Common myeloid progenitor, CD34-positive (primary cell): ENCODE data around the gene CITED4.

Experiments used
- CTCF ChIA-PET: fragments of 350-600 bp; sonication (Branson Sonifier 250); formaldehyde crosslinking; loops from one replicate; lab custom pipeline; 2021; ENCODE audit warnings: antibody characterized with exemption; lab: Charles Lee
- POLR2A ChIA-PET: fragments of 350-600 bp; sonication (Branson Sonifier 250); formaldehyde crosslinking; loops from one replicate; lab custom pipeline; 2021; ENCODE audit warnings: antibody characterized with exemption; lab: Charles Lee
- DNase-seq, 3 donors: peaks; one replicate each; pipeline versions ENCODE4 v3.0.0 to v3.0.0-alpha.2; 2013
- H3K27ac ChIP-seq, 2 experiments: 1 replicate in 1 of 2; 2 replicates in 1 of 2; pipeline ENCODE4 v1.7.0; 2013; ENCODE audit warnings: inconsistent platforms in 2 of 2, low read length in 2 of 2, mild to moderate bottlenecking in 2 of 2, low read depth in 1 of 2, moderate library complexity in 1 of 2; ENCODE audit not compliant: severe bottlenecking in 2 of 2, insufficient read depth in 1 of 2, poor library complexity in 1 of 2
- H3K27me3 ChIP-seq, 5 experiments: replicated peaks in 2 of 5; 1 replicate in 3 of 5; 2 replicates in 2 of 5; pipeline versions ENCODE4 v1.6.1 to v1.7.0; 2013; ENCODE audit warnings: low read length in 4 of 5, mild to moderate bottlenecking in 2 of 5, moderate library complexity in 2 of 5, inconsistent platforms in 1 of 5; ENCODE audit not compliant: insufficient read depth in 5 of 5, control insufficient read depth in 4 of 5
- H3K36me3 ChIP-seq, 4 experiments: 1 replicate in 2 of 4; 2 replicates in 2 of 4; pipeline versions ENCODE4 v1.6.1 to v1.7.0; 2013; ENCODE audit warnings: low read length in 3 of 4, control low read depth in 1 of 4, mild to moderate bottlenecking in 1 of 4; ENCODE audit not compliant: control insufficient read depth in 4 of 4, insufficient read depth in 4 of 4
- H3K4me1 ChIP-seq, 4 experiments: 1 replicate in 3 of 4; 2 replicates in 1 of 4; pipeline versions ENCODE4 v1.6.1 to v1.7.1; 2013; ENCODE audit warnings: low read length in 3 of 4, mild to moderate bottlenecking in 3 of 4, control low read depth in 1 of 4, inconsistent platforms in 1 of 4, moderate library complexity in 1 of 4; ENCODE audit not compliant: control insufficient read depth in 4 of 4, insufficient read depth in 4 of 4; ENCODE audit errors: control extremely low read depth in 1 of 4
- H3K4me3 ChIP-seq, 7 experiments: 1 replicate in 4 of 7; 2 replicates in 3 of 7; pipeline versions ENCODE4 v1.5.1 to v1.7.0; 2013; ENCODE audit warnings: mild to moderate bottlenecking in 7 of 7, low read length in 6 of 7, moderate library complexity in 6 of 7, inconsistent platforms in 2 of 7, low read depth in 2 of 7, control low read depth in 1 of 7; ENCODE audit not compliant: insufficient read depth in 4 of 7, control insufficient read depth in 1 of 7; ENCODE audit errors: extremely low read depth in 1 of 7
- H3K9me3 ChIP-seq, 5 experiments: 1 replicate in 4 of 5; 2 replicates in 1 of 5; pipeline versions ENCODE4 v1.6.1 to v1.7.1; 2013; ENCODE audit warnings: low read length in 4 of 5, mild to moderate bottlenecking in 2 of 5, inconsistent platforms in 1 of 5, low read depth in 1 of 5, moderate library complexity in 1 of 5; ENCODE audit not compliant: control insufficient read depth in 4 of 5, insufficient read depth in 2 of 5; ENCODE audit errors: control extremely low read depth in 1 of 5
- WGBS: methylation state at CpG from one replicate; pipeline ENCODE4 v1.1.5; 2013; ENCODE audit not compliant: insufficient coverage; 5-methylcytosine and 5-hydroxymethylcytosine counted together

The CITED4 gene

GRCh38 chr1:40848530-40849189 lies 13.5 kb downstream of the CITED4 start:
- Histone ChIP-seq H3K4me3 (no peak overlapping the region), H3K27ac (no peak overlapping the region), H3K4me1 (peaks cover 6 to 17% (median 14%) of the 10 kb centered on the region in 4 experiments), H3K9me3 (no peaks in the 10 kb centered on the region), H3K36me3 (no peaks in the 10 kb centered on the region), H3K27me3 (no peaks in the 10 kb centered on the region)
- WGBS, result 82% methylated on average over 6 of the region's 6 CpGs
- CTCF ChIA-PET, result interaction anchor here (0.6 to 19.1 kb wide), 17 partner anchors 9 to 193 kb away, joined by 3 to 321 read pairs (median 4); no protein-coding TSS in a partner anchor
- no peak for DNase-seq
- POLR2A ChIA-PET, result no interaction called here

GRCh38 chr1:40847023-40847745 lies 15.0 kb downstream of the CITED4 start:
- CTCF ChIA-PET, result interaction anchor here (0.6 to 19.1 kb wide), 8 partner anchors 9 to 158 kb away, joined by 3 to 321 read pairs (median 4); no protein-coding TSS in a partner anchor
- H3K4me3 ChIP-seq, result no peak overlapping the region
- peaks cover 6 to 19% (median 14%) of the 10 kb centered on the region in 4 experiments for H3K4me1 ChIP-seq
- H3K36me3 ChIP-seq, result no peaks in the 10 kb centered on the region
- H3K9me3 ChIP-seq, result peaks cover 0 to 5% (median 0%) of the 10 kb centered on the region in 5 experiments
- POLR2A ChIA-PET, result no interaction called here
- DNase-seq, result peak in 1 of 3 donors; percentile 56
- 74% methylated on average over 4 of the region's 6 CpGs for WGBS
- no peaks in the 10 kb centered on the region for H3K27me3 ChIP-seq
- no peak overlapping the region for H3K27ac ChIP-seq

DNA sequence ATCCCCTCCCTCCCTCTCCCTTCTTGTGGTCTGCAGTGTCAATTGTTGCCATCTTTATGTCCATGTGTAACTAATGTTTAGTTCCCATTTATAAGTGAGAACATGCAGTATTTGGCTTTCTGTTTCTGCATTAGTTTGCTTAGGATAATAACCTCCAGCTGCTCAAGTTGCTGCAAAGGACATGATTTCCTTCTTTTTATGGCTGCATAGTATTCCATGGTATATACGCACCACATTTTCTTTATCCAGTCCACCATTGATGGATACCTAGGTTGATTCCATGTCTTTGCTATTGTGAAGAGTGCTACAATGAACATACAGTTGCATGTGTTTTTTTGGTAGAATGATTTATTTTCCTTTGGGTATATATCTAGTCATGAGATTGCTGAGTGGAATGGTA lies 16.3 kb downstream of the CITED4 start:
- H3K4me1 ChIP-seq, result peaks cover 8 to 31% (median 23%) of the 10 kb centered on the region in 4 experiments
- no peaks in the 10 kb centered on the region for H3K27me3 ChIP-seq
- no CpG with 5 or more reads among the region's 1 CpG for WGBS
- H3K9me3 ChIP-seq, result peaks cover 0 to 5% (median 0%) of the 10 kb centered on the region in 5 experiments
- H3K27ac ChIP-seq, result no peak overlapping the region
- DNase-seq, result no peak
- CTCF ChIA-PET, result interaction anchor here (0.9 to 19.1 kb wide), 7 partner anchors 7 to 105 kb away, joined by 3 to 321 read pairs (median 4); no protein-coding TSS in a partner anchor
- no peaks in the 10 kb centered on the region for H3K36me3 ChIP-seq
- POLR2A ChIA-PET, result no interaction called here
- H3K4me3 ChIP-seq, result no peak overlapping the region

GRCh38 chr1:40844887-40845878 lies 17.0 kb downstream of the CITED4 start:
- ChIA-PET CTCF (interaction anchor here (0.9 to 19.1 kb wide), 8 partner anchors 8 to 106 kb away, joined by 3 to 321 read pairs (median 4); no protein-coding TSS in a partner anchor), POLR2A (interaction anchor here (0.9 kb wide), 1 partner anchor 44 kb away, joined by 3 read pairs; no protein-coding TSS in a partner anchor)
- Histone ChIP-seq H3K4me1 (peaks cover 10 to 38% (median 31%) of the 10 kb centered on the region in 4 experiments), H3K36me3 (no peaks in the 10 kb centered on the region), H3K27me3 (no peaks in the 10 kb centered on the region), H3K9me3 (peaks cover 0 to 5% (median 0%) of the 10 kb centered on the region in 5 experiments), H3K4me3 (peak overlapping the region in 2 of 7 experiments; percentile 28 to 51), H3K27ac (no peak overlapping the region)
- DNase-seq, result peak; percentile 44 to 83 (median 78)
- WGBS, result 14% methylated on average over 4 of the region's 9 CpGs

DNA sequence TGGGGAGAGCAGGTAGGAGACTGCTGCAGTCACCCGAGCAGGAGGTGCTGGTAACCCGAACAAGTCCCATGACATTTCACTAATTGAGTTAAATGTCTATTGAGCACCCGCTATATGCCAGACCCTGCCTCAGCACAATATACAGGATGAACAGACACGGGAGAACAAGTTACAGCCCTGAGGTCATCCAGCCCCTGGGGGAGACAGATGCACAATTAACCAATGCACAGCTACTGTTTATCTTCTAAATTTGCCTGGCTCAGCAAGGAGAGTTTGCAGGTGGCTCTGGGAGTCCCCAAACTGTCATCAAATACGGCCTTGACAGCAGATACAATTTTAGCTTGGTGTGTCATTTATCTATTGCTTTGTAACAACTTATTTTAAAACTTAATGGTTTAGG lies 18.1 kb downstream of the CITED4 start:
- H3K4me3 ChIP-seq, result no peak overlapping the region
- peaks cover 8 to 44% (median 38%) of the 10 kb centered on the region in 4 experiments for H3K4me1 ChIP-seq
- WGBS, result 89% methylated on average over 4 of the region's 5 CpGs
- no peaks in the 10 kb centered on the region for H3K27me3 ChIP-seq
- H3K9me3 ChIP-seq, result peaks cover 0 to 5% (median 0%) of the 10 kb centered on the region in 5 experiments
- H3K36me3 ChIP-seq, result no peaks in the 10 kb centered on the region
- ChIA-PET CTCF (interaction anchor here (1.4 to 19.1 kb wide), 3 partner anchors 17 to 107 kb away, joined by 4 to 321 read pairs (median 140); no protein-coding TSS in a partner anchor), POLR2A (no interaction called here)
- no peak overlapping the region for H3K27ac ChIP-seq
- DNase-seq, result no peak

DNA sequence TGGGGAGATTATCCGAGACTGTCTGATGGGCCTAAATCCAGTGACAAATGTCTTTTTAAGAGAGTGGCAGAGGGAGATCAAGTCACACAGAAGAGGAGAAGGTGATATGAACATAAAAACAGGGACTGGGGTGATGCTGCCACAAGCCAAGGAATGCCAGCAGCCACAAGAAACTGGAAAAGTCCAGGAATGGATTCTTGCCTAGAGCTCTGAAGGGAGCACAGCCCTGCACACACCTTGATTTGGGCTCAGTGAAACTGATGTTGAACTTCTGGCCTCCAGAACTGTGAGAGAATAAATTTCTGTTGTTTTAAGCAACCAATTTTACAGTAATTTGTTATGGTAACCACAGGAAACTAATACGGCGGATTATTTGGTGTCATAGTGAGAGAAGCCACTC lies 19.5 kb downstream of the CITED4 start:
- Histone ChIP-seq H3K27me3 (no peaks in the 10 kb centered on the region), H3K4me1 (peaks cover 8 to 44% (median 40%) of the 10 kb centered on the region in 4 experiments)

More for the DNA sequence above, 19.5 kb downstream of the CITED4 start:
- Histone ChIP-seq H3K4me3 (no peak overlapping the region), H3K36me3 (no peaks in the 10 kb centered on the region), H3K9me3 (peaks cover 0 to 5% (median 0%) of the 10 kb centered on the region in 5 experiments), H3K27ac (no peak overlapping the region)
- WGBS, result 100% methylated on average over 3 of the region's 3 CpGs
- CTCF ChIA-PET, result interaction anchor here (1.1 to 1.2 kb wide), 3 partner anchors 10 to 68 kb away, joined by 3 read pairs; no protein-coding TSS in a partner anchor
- POLR2A ChIA-PET, result no interaction called here
- no peak for DNase-seq
